Endothelial cell of umbilical vein (primary cell): ENCODE data around the gene ST6GALNAC3. TPM values are rescaled to one million over a fixed set of nuclear protein-coding genes. Genes with fewer than 3 reads are reported as not detected.

Experiments
- BruUV-seq: library from RNA; stranded (reverse); fragments of 400-500 nt; replicated peaks from 2 replicates; lab custom pipeline; 2021; lab: Mats Ljungman, UMichigan
- CTCF ChIA-PET: fragments of 300-600, 350-600 bp; sonication (Branson Sonifier 250); formaldehyde crosslinking; loops from one replicate; lab custom pipeline; 2021; ENCODE audit warnings: antibody characterized with exemption, inconsistent platforms; lab: Charles Lee
- POLR2A ChIA-PET: fragments of 300-600, 350-600 bp; sonication (Branson Sonifier 250); formaldehyde crosslinking; loops from one replicate; lab custom pipeline; 2021; ENCODE audit warnings: antibody characterized with exemption, inconsistent platforms; lab: Charles Lee
- DNase-seq: peaks from one replicate; pipeline ENCODE4 v3.0.0-alpha.2; 2011; ENCODE audit warnings: low read depth, low spot score
- FAIRE-seq: peaks from 2 replicates; lab custom pipeline; 2011; peaks lifted over from hg19 to GRCh38; lab: Jason Lieb, UNC
- H2AFZ ChIP-seq: 2 replicates; pipeline ENCODE4 v1.6.0; 2012; ENCODE audit warnings: low read depth, low read length, control low read depth, inconsistent platforms
- H3K27ac ChIP-seq: 2 replicates; pipeline ENCODE4 v1.5.1; 2011; ENCODE audit warnings: low read depth, mild to moderate bottlenecking, control low read depth, low read length, moderate library complexity; ENCODE audit not compliant: insufficient read depth
- H3K27me3 ChIP-seq, 2 experiments: 2 replicates each; pipeline versions ENCODE4 v1.6.0 to v1.6.1; 2011; ENCODE audit warnings: low read length in 2 of 2, mixed read lengths in 1 of 2; ENCODE audit not compliant: control insufficient read depth in 2 of 2, insufficient read depth in 2 of 2
- H3K36me3 ChIP-seq, 2 experiments: 2 replicates in 1 of 2; 3 replicates in 1 of 2; pipeline ENCODE4 v1.5.1; 2011; ENCODE audit warnings: low read length in 2 of 2, mild to moderate bottlenecking in 1 of 2, moderate library complexity in 1 of 2; ENCODE audit not compliant: control insufficient read depth in 2 of 2, insufficient read depth in 2 of 2; ENCODE audit errors: extremely low read depth in 1 of 2
- H3K4me1 ChIP-seq: 3 replicates; pipeline ENCODE4 v1.5.1; 2011; ENCODE audit warnings: mild to moderate bottlenecking, low read length; ENCODE audit not compliant: control insufficient read depth, insufficient read depth; ENCODE audit errors: extremely low read depth
- H3K4me2 ChIP-seq: 2 replicates; pipeline ENCODE4 v1.6.1; 2011; ENCODE audit warnings: low read length, control low read depth, mixed read lengths; ENCODE audit not compliant: insufficient read depth
- H3K4me3 ChIP-seq, 3 experiments: fragments of 200-600 bp in 1 of 3; sonication (generic), shearing (Covaris generic) in 1 of 3; replicated peaks in 1 of 3; 2 replicates each; pipeline ENCODE4 v1.5.1; 2011 to 2016; ENCODE audit warnings: control low read depth in 3 of 3, low read length in 3 of 3, mild to moderate bottlenecking in 2 of 3, inconsistent platforms in 1 of 3, low read depth in 1 of 3, moderate library complexity in 1 of 3; ENCODE audit not compliant: insufficient read depth in 1 of 3
- H3K79me2 ChIP-seq: 2 replicates; pipeline ENCODE4 v1.6.0; 2012; ENCODE audit warnings: low read length, inconsistent platforms; ENCODE audit not compliant: control insufficient read depth, insufficient read depth
- H3K9ac ChIP-seq: replicated peaks from 2 replicates; pipeline ENCODE3; 2011; ENCODE audit warnings: low read length, control low read depth; ENCODE audit not compliant: insufficient read depth; ENCODE audit errors: extremely low read depth
- H3K9me1 ChIP-seq: replicated peaks from 3 replicates; pipeline ENCODE4 v1.6.0; 2011; ENCODE audit warnings: mild to moderate bottlenecking, low read length; ENCODE audit not compliant: control insufficient read depth, insufficient read depth; ENCODE audit errors: extremely low read depth
- H3K9me3 ChIP-seq: replicated peaks from 2 replicates; pipeline ENCODE4 v1.5.1; 2012; ENCODE audit warnings: low read length, inconsistent platforms; ENCODE audit not compliant: control insufficient read depth, insufficient read depth
- H4K20me1 ChIP-seq: replicated peaks from 2 replicates; pipeline ENCODE3; 2011; ENCODE audit warnings: mild to moderate bottlenecking, low read length; ENCODE audit not compliant: control insufficient read depth, insufficient read depth; ENCODE audit errors: extremely low read depth
- CTCF ChIP-seq, 2 donors: IDR thresholded peaks; 1 replicate in 1 of 2; 2 replicates in 1 of 2; pipeline ENCODE4 v1.5.1; 2011; ENCODE audit warnings: low read length in 2 of 2, mild to moderate bottlenecking in 2 of 2, moderate library complexity in 2 of 2, control low read depth in 1 of 2, inconsistent platforms in 1 of 2, low read depth in 1 of 2; ENCODE audit not compliant: insufficient read depth in 1 of 2; ENCODE audit errors: extremely low read depth in 1 of 2
- EZH2 ChIP-seq: IDR thresholded peaks from 2 replicates; pipeline ENCODE4 v1.6.1; 2012; ENCODE audit warnings: borderline replicate concordance, low read depth, mild to moderate bottlenecking, moderate library complexity, low read length, inconsistent platforms; ENCODE audit not compliant: severe bottlenecking
- FOS ChIP-seq: IDR thresholded peaks from 2 replicates; pipeline ENCODE4 v1.6.1; 2011; ENCODE audit warnings: mild to moderate bottlenecking, low read length, moderate library complexity, borderline replicate concordance; ENCODE audit not compliant: insufficient read depth
- GATA2 ChIP-seq: IDR thresholded peaks from 2 replicates; pipeline ENCODE4 v1.7.0; 2011; ENCODE audit warnings: low read depth, mild to moderate bottlenecking, moderate library complexity, mixed read lengths, low read length; ENCODE audit not compliant: insufficient read length, insufficient read depth
- JUN ChIP-seq: IDR thresholded peaks from 2 replicates; pipeline ENCODE4 v1.6.1; 2011; ENCODE audit warnings: borderline replicate concordance, low read depth; ENCODE audit not compliant: insufficient read length, insufficient read depth
- MYC ChIP-seq: IDR thresholded peaks from one replicate; pipeline ENCODE4 v1.6.1; 2011; ENCODE audit warnings: mild to moderate bottlenecking, low read depth, low read length
- POLR2A ChIP-seq: IDR thresholded peaks from 2 replicates; pipeline ENCODE4 v1.6.1; 2012; ENCODE audit warnings: low read depth, mild to moderate bottlenecking, control low read depth, low read length
- POLR2AphosphoS5 ChIP-seq: IDR thresholded peaks from 2 replicates; pipeline ENCODE4 v1.6.1; 2012; ENCODE audit warnings: low read depth, mild to moderate bottlenecking, control low read depth, low read length, moderate library complexity; ENCODE audit not compliant: insufficient read depth
- dilution Hi-C: fragments of 300-500 bp; cut with MboI; formaldehyde crosslinking; loops from one replicate; pipeline ENCODE4 v1.15.0; 2019; ENCODE audit warnings: low sequenced_read_pairs; ENCODE audit not compliant: extremely low pct_ligation_motif_present
- intact Hi-C: fragments of 100-400 bp; cut with micrococcal nuclease; formaldehyde crosslinking; loops from one replicate; pipeline ENCODE4 v1.10.0; 2022
- polyA plus RNA-seq, 4 experiments: library from polyadenylated mRNA; depleted of rRNA in 3 of 4; stranded (reverse) in 3 of 4; unstranded in 1 of 4; fragments of >200 nt; gene quantifications; 2 replicates each; pipeline versions ENCODE4 v1.2.1 to v1.2.3, GENCODE V29; 2011 to 2012; ENCODE audit warnings: missing spikeins in 1 of 4
- total RNA-seq: library from RNA; stranded (reverse); gene quantifications from 2 replicates; pipeline ENCODE4 v1.2.3, GENCODE V29; 2021
- TF ChIP-seq, protein P1 (sequence below): IDR thresholded peaks from 2 replicates; pipeline ENCODE4 v1.6.1; 2011; ENCODE audit not compliant: insufficient read depth, insufficient read length

ST6GALNAC3 gene
- total and polyA plus RNA-seq, 2 donors (not counting 3 experiments of a cell fraction or from before 2014, with no cell fraction given), result 7.6 to 48.3 TPM

DNA sequence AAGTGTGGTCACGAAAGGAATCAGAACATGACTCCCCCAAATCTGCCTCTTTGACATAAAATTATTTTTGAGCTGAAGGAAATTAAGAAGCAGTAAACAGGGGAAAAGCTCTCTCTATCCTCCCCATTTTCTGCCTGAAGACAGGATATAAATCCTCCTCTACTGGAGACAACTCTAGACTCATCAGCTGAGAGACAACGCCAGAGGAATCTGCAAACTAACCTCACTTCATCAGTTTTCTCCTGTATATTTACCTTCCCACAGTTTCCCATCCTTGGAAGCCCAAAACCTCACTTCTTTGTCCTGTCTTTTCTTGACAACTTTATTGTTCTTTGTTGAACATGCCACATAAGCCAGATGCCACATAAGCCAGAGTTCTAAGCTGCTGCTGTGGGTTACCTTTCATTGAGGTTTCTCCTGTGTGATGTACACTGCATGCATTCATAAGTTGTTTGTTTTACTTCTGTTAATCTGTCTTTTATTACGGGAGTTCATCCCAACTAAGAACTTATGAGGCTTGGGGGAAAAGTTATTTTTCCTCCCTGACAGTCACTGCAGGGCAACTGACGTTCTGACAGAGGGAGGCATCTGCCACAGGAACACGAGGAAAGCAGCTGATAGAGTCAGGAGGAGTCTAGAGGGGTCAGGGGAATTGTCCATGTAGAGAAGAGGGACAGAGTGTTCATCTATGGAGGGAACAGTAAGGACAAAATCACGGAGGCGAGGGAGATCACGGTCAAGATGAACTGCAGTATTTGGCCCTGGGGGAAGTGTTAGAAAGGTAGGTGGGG, 19.2 kb downstream of the ST6GALNAC3 start:
- POLR2A ChIA-PET, result no interaction called here
- BruUV-seq, result no TSS peak
- CTCF ChIA-PET, result interaction anchor here (0.7 to 1.1 kb wide), 2 partner anchors 12 to 61 kb away, joined by 3 to 4 read pairs; no protein-coding TSS in a partner anchor
- H3K9me1 ChIP-seq, result no peaks in the 10 kb centered on the region
- no peaks in the 10 kb centered on the region for H4K20me1 ChIP-seq
- dilution Hi-C loops (no loop called here), intact Hi-C loops (no loop called here)
- no peaks in the 10 kb centered on the region for H3K9me3 ChIP-seq
- no peaks in the 10 kb centered on the region for H3K27me3 ChIP-seq
- H3K4me2 ChIP-seq, result no peak overlapping the region
- peaks cover 28% of the 10 kb centered on the region for H3K79me2 ChIP-seq
- no peaks in the 10 kb centered on the region for H3K36me3 ChIP-seq
- FAIRE-seq, result no peak
- H2AFZ ChIP-seq, result no peak overlapping the region
- H3K27ac ChIP-seq, result no peak overlapping the region
- no peak overlapping the region for H3K4me3 ChIP-seq
- no peak for TF ChIP-seq MYC
- H3K9ac ChIP-seq, result no peak overlapping the region
- no peaks in the 10 kb centered on the region for H3K4me1 ChIP-seq
- no peak for DNase-seq

- Histone ChIP-seq H3K27ac (no peak overlapping the region), H4K20me1 (no peaks in the 10 kb centered on the region), H3K9me3 (no peaks in the 10 kb centered on the region), H3K9me1 (no peaks in the 10 kb centered on the region), H3K79me2 (peaks cover 22% of the 10 kb centered on the region), H3K4me2 (no peak overlapping the region), H2AFZ (no peak overlapping the region), H3K36me3 (no peaks in the 10 kb centered on the region), H3K27me3 (no peaks in the 10 kb centered on the region), H3K4me1 (no peaks in the 10 kb centered on the region), H3K4me3 (no peak overlapping the region), H3K9ac (no peak overlapping the region)
- POLR2A ChIA-PET, result no interaction called here
- CTCF ChIA-PET, result interaction anchor here (0.8 kb wide), 1 partner anchor 61 kb away, joined by 3 read pairs; no protein-coding TSS in a partner anchor
- no TSS peak for BruUV-seq
- FAIRE-seq (no peak), DNase-seq (no peak)
- dilution Hi-C loops, result no loop called here
- intact Hi-C loops, result no loop called here
- TF ChIP-seq GATA2 (no peak), JUN (no peak), POLR2AphosphoS5 (no peak), MYC (no peak), CTCF (IDR thresholded peaks at IDR 0.05; ENCODE audit: extremely low read depth in 1 of 2, insufficient read depth in 1 of 2, low read depth in 1 of 2, low read length in 2 of 2) (no peak), FOS (no peak), POLR2A (no peak), EZH2 (no peak)
- TF ChIP-seq, protein P1, sequence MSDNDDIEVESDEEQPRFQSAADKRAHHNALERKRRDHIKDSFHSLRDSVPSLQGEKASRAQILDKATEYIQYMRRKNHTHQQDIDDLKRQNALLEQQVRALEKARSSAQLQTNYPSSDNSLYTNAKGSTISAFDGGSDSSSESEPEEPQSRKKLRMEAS, result no peak
Observed at GRCh38 chr1:76095802-76096201, 21.3 kb downstream of the ST6GALNAC3 start.
